HG03196 (cell line): Measurements from ENCODE around the gene KRT31.
"Not testable (repeated sequence)": the region's sequence is repeated elsewhere in the genome, so short reads cannot be mapped to it uniquely, and the experiment has no call there.

Source experiments
- ATAC-seq: cut with Tn5 transposase; IDR thresholded peaks from one replicate; pipeline ENCODE4 v1.9.1; 2021; ENCODE audit not compliant: unreplicated experiment

Gene KRT31

GRCh38 chr17:41347869-41348760 is 49.3 kb downstream of the KRT31 start:
- ATAC-seq, result no peak

DNA sequence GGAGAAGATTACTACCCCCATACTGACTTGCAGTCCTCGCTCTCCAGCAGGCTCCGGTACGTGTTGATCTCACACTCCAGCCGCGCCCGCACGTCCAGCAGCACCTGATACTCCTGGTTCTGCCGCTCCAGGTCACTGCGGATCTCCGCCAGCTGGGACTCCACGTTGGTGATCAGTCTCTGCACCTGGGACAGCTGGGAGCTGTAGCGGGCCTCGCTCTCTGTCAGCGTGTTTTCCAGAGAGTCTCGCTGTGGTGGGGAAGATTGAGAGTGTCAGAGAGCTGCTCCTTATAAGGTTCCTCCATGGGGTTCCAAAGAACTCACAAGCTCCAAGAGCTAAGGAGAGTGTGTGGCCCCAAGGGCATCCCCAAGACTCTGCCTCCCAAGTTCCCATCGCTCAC is 51.0 kb downstream of the KRT31 start:
- not testable (repeated sequence) for ATAC-seq

- ATAC-seq, result no peak
Observed at GRCh38 chr17:41345992-41346391, 51.4 kb downstream of the KRT31 start.
